SKM-1 (cell line): ENCODE data around the gene FAM3D.
A peak's percentile ranks its signal among the peaks of the same experiment; 100 is the strongest.
"Not testable (repeated sequence)": the region's sequence is repeated elsewhere in the genome, so short reads cannot be mapped to it uniquely, and the experiment has no call there.

Experiments used
- DNase-seq: peaks from one replicate; lab custom pipeline; 2025; ENCODE audit not compliant: unreplicated experiment; lab: John Stamatoyannopoulos, UW

Gene FAM3D, protein sequence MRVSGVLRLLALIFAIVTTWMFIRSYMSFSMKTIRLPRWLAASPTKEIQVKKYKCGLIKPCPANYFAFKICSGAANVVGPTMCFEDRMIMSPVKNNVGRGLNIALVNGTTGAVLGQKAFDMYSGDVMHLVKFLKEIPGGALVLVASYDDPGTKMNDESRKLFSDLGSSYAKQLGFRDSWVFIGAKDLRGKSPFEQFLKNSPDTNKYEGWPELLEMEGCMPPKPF

DNA sequence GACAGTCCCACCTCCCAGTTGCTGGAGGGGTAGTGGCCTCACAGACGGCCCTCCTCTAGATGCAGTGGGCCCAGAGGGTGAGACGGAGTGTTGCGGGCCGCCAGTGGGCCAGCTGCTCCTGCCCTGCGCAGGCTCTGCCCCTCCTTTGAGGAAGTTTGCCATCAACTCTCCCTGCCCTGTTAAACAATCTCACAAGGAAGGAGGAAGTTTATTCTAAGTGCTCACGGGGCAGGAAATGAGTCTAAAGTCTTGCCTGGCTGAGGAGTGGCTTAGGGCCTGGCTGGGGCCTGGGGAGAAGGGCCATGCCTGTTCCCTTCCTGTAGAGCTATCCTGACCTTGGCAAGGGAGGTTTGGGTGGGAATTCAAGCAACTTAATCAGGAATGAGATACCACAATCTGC, at the start of gene FAM3D:
TSS of gene FAM3D (minus strand) at position 92 of the 400 bp plus-strand sequence. CDS start 11,211 bp downstream, outside the sequence.
- DNase-seq: peak; percentile 60

DNA sequence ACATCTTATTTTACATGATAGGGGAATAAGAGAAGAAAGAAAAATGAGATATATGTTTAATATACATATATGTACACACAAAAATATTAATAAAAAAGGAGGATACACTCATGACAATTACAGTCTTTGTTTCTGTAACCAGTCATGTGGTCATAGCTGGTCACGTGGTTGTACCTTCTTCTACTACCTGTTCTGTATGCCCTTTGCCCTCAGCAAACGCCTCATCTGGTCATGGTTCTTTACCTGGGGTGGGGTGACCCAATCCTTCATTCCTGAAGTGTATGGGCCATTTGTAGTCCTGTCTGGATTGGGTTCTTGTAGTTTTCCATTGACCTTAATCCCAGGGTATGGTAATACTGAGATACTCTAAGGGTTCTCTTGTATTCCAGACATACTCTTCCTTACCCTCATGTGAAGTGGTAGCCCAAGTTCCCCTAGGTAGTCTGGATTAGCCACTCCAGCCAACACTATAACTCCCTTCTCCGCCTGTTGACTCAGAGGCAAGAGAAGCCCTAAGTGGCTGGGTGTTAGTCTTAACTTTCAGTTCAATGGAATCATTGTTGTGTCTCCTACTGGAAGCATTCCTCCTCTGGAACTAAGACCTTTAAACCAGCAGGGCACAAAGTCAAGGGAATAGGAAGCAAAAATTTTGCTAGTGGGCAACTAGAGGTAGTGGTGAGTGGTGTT, 47.3 kb upstream of the FAM3D start:
- no peak for DNase-seq

DNA sequence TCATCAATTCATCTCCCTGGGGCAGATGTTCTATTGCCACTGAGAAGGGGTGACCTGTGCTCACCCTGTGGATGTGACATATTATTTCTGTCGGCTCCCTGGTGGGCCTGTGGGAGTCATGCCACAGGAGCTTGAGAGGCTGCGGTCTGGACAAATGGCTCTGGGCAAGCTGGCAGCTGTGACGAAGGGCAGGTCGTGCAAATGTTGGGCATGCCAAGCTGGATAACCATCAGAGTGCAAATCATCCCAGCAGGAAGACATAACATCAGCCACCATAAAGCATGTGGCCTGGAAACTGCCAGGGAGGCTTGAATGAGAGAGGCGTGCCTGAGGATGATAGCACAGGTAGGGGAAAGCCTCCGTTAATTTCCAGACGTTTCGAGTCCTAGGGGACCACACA, 45.3 kb upstream of the FAM3D start:
- DNase-seq: no peak

DNA sequence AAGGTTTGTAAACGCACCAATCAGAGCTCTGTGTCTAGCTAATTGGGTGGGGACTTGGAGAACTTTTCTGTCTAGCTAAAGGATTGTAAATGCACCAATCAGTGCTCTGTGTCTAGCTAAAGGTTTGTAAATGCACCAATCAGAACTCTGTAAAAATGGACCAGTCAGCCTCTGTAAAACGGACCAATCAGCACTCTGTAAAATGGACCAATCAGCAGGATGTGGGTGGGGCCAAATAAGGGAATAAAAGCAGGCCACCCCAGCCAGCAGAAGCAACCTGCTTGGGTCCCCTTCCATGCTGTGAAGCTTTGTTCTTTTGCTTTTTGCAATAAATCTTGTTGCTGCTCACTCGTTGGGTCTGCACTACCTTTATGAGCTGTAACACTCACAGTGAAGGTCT, 42.4 kb upstream of the FAM3D start:
- not testable (repeated sequence) for DNase-seq

DNA sequence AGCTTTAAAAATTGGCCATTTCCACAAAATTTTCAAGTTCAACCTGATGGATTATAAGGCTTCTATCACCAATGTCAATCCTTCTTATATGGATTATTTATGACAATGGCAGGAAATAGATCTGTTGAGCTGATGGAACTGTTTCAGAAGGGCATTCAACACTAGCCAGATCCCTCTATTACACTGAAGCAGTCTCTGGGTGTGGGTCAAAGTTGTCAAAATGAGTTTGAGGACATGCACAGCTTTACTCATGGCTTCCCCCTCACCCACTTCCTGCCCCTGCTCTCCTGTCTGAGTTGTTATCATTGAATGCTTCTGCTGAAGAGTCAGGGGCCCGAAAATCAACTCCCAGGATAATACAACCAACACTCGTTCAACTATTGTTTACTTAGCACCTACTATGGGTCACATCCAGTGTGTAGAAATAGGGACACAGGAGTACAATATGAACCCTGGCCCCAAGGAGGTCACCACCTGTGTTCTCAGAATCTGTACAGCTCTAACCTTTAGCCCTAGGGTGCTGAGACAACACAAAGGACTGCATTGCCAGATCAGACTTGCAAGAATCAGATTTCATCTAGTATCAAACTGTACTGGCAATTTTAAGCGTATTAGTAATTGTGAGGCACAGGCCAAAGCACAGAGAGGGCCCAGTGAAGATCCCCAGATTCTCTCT, 41.7 kb upstream of the FAM3D start:
- DNase-seq: no peak

DNA sequence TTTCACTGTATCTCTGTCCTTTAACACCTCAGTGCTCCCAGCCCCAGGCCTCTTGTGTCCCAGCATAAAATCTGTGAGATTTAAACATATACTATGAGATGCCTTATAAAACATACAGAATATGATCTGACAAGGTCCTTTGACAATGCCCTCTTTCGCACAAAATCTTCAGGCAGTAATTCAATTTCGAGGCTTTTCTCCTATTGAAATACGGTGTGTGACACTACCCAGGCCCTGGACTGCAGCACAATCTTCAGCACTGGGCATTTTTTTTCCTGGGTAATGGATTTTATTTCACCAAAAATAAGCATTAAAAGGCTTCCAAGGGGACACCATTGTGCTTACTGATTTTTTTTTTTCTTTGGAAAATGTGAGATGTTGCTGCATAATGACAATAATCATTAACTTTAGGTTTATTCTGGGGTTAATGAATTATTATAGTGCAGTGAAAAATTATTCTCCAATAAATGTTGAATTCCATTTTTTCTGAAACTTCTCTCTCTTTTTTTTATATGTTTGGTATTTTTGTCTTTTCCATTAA, 40.9 kb upstream of the FAM3D start:
- DNase-seq: no peak

DNA sequence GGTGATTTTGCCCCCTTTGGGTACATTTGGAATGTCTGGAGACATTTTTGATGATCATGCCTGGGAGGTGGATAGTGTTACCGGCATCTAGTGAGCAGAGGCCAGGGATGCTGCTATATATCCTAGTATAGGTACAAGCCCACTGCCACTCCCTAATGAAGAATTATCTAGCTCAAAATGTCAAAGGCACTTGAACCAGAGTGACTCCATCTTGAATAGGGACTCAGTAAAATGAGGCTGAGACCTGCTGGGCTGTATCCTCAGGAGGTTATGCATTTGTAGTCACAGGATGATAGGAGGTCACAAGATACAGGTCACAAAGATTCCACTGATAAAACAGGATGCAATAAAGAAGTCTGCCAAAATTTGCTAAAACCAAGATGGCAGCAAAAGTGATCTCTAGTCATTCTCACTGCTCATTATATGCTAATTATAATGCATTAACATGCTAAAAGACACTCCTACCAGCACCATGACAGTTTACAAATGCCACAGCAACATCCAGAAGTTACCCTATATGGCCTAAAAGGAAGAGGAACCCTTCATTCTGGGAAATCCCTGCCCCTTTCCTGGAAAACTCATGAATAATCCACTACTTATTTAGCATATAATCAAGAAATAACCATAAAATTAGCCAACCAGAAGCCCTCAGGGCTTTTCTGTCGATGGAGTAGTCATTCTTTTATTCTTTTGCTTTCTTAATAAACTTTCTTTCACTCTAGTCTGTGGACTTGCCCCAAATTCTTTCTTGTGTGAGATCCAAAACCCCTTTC, 40.0 kb upstream of the FAM3D start:
- no peak for DNase-seq

DNA sequence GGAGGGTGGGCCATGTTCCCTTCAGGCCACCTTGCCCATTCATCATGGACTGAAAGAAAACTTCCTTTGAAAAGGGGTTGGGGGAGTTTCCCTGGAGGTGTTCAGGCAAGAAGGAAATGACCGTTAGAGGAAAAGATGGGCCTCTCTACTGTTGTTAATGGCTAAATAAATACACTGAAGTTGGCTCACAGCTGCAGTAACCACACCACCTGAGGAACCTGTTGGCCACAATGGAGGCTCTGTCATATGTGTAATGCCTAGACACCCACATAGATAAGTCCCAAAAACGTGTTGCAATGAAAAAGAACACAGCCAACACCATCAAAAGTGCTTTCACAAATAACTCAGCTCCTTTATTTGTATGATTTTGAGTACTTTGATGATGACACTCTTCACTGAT, 38.2 kb upstream of the FAM3D start:
- DNase-seq: no peak

DNA sequence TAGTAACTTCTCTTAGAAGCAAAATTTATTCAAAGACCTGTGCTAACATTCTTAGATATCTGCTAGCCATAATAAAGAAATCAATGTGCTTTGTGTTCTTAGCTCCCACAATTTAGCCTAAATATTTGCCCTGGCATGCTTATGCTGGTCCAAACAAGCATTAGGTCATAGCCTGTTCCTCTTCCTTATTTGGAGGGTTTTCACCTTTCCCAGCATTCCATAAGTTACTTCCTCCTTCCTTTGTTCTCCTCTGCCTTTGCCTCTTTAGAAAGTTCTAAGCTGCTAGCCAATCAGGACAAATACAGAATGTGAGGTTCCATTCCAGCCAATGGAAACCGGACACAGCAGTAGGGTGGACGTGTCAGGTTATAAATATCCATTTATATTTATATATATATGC, 37.7 kb upstream of the FAM3D start:
- DNase-seq: not testable (repeated sequence)

DNA sequence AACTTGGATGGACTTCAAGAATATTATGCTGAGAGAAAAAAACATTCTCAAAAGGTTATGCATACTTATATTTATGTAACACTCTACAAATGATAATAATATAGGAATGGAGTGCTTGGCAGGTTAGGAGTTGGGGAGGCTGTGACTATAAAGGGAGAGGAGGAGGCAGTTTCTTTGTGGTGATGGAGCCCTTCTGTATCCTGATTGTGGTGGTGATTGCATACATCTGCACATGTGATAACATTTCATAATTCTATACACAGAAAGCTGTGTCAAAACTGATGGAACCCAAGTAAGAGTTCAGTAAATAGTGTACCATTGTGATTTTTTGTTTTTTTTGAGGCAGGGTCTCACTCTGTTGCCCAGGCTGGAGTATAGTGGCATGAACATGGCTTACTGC, 31.7 kb upstream of the FAM3D start:
- DNase-seq: no peak

DNA sequence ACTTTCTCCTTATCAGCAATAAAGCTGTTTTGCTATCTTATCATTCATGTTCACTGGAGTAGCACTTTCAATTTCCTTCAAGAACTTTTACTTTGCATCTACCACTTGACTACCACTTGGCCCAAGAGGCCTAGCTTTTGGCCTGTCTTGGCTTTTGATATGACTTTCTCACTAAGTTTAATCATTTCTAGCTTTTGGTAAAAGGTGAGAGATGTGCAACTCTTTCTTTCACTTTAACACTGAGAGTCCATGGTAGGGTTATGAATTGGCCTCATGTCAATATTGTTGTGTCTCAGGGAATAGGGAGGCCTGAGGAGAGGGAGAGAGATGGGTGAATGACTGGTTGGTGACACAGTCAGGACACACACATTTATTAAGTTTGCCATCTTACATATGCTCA, 31.0 kb upstream of the FAM3D start:
- no peak for DNase-seq

DNA sequence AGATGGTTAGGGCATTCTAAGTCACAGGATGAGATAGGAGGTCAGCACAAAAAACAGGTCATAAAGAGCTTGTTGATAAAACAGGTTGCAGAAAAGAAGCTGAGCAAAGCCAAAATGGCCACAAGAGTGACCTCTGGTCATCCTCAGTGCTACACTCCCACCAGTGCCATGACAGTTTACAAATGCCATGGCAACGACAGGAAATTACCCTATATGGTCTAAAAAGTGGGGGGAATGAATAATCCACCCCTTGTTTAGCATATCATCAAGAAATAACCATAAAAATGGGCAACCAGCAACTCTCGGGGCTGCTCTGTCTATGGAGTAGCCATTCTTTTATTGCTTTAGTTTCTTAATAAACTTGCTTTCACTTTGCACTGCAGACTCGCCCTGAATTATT, 30.2 kb upstream of the FAM3D start:
- not testable (repeated sequence) for DNase-seq

DNA sequence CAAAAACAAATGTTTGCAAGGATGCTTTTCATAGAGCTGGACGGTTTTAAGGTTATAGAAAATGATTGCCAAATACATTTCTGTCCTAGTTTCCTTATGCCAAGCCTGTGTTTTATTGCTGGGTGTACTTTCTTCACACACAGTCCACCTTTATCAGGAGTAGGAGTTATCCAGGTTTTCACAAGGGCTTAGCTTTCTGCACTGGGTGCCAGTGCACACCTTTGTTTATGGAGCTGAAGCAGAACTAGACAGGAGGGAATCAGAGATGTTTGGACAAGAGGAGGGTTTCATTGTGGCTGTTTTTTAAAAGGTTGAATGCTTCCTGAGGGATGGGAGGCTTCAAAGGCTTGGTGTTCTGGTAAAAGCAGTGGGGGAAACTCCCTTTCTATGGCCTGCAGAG, 29.5 kb upstream of the FAM3D start:
- DNase-seq: no peak

DNA sequence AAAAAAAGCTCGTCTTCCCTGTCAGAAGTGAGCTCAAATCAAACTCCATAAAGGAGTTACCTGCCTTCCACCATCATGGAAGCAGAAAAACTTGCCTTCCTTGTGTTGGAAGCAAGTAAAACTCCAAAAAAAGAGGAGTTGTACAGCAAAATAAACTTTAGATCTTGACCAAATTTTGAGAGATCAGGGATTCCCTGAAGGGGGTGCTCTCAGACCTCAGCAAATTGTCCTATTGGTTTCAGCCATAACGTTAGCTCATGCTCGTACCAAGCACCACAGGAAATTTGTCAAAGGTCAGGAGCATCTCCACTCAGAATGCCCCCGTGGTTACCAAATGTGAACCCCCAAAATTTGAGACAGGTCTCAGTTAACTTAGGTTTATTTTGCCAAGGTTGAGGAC, 28.7 kb upstream of the FAM3D start:
- not testable (repeated sequence) for DNase-seq

DNA sequence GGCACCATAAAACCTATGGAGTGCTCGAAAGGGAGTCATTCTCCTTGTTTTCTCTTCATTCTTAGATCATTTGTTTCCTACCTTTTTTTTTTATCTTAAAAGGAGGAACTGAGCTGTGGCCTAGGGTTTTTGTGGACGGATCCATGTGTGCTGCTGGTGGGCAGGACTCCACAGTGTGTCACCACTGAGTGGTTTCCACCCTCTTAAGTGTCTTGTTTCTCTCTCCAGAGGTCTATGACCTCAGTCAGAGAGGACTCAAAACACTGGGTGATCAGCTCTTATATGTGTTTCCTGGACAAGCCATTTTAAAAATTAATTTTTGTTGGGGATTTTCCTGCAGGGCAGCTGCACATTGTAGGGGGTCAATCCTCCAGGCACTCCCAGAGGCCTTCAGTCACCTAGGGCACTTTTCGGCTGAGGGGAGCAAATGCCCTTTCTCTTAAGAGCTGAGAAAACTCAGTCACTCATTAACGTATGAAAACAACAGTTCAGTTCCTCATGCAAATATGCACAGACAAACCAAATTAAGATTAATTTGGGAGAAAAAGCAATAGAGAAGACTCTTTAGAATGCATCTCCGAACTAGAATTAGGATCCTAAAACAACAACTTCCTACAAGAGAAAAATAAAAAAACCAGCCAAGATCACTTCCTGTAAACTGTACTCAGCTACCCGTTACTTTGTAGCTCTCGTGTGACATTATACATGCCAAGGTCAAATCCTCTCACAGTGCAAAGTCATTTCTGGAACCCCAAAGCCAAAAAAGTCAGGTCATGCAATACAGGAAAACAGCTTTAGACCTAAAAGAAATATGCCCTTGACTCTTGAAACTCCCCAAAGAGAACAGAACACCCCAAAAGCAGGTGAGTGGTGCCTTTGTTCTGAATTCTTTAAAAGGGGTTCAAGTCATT, 27.6 kb upstream of the FAM3D start:
- no peak for DNase-seq

DNA sequence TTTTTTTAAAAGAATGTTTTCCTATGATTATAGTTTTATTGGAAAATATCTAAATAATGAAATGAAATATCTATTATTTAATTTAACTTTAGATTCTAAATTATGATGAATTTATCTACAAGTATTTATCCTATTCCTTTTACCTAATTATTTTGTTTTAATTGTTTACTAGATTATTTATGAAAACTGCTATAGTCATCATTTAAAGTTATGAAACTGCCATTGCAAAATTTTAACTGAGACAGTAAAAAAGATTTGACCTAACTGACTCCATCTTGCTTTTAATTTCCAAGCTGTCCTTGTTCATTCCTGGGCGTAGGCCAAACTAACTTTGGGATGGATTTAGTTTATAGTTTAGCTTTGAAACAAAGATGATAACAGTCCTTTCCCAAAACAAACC, 25.9 kb upstream of the FAM3D start:
- DNase-seq: no peak

DNA sequence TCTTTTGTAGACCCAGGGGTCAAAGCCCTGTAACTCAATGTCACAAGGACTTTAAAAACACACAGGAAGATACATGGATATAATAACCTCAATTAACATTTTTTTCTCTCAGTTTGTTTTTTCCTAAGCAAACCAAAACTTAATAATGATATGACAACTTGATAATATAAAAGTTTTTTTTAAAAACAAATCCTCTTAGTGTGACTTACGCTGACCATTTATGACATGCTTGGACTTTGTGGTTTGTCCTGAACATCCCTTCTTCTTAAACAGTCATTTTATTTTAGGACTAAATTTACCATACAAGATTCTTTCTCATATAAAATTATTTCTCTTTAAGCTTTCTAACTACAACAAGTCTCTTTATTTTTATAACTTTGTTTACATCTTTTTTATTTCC, 25.4 kb upstream of the FAM3D start:
- no peak for DNase-seq

DNA sequence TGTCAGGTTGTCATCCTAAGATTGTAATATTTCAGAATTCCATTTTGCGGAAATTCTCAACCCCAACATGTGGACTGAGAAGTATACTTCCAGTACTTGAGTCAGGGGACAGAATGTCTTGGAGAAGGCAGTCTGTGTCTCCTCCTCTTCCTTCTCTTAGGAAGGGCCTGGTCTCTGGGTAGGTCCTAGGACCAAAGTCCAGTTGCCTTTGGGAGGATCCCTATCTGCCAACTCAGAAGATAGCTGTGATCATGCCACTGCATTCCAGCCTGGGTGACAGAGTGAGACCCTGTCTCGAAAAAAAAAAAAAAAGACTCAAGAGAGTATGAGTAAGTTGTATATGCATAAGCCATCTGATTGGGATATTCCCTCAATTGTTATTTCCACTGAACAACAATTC, 23.9 kb upstream of the FAM3D start:
- no peak for DNase-seq

DNA sequence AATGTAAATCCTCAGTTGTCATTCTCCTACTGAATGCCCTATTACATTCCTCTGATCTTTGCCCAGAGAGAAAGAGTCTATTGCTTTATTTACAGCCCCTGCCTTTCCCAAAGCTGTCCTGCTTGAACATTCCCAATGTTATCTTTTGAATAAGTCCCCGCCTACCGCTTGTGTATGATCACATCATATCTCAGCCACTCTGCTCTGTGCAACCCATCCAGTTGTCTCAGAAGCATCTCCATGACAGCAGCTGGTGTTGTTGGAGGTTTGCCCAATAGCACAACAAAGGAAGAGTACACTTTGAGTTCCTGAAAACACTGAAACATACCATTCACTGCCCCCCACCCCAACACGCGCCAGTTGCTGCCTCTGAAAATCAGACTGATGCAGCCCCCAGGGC, 22.0 kb upstream of the FAM3D start:
- DNase-seq: no peak

DNA sequence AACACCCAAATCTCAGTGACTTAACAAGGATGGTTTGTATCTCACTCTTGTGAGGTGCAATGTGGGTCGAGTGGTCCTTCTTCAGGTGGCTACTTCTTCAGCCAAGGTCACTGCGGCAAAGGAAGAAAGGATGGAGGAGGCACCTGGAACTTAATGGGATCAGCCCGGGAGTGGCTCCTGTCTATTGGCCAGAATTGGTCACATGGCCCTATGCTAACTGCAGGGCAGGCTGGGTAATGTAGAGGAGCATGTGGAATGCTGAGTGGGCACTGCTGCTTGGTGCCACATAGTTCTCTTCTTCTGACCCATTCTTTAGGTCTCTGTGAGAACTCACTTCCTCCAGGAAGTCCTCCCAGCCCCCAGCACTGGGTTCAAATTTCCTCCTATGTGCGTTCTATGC, 20.3 kb upstream of the FAM3D start:
- no peak for DNase-seq
